H1 (cell line): ENCODE measurements around the gene USH1C.

ENCODE experiments used
- CTCF ChIP-seq, 3 experiments: IDR thresholded peaks; 1 replicate in 2 of 3; 2 replicates in 1 of 3; pipeline versions ENCODE4 v1.5.1 to v1.6.1; 2011; ENCODE audit warnings: low read length in 3 of 3, mild to moderate bottlenecking in 3 of 3, inconsistent platforms in 2 of 3, low read depth in 1 of 3, moderate library complexity in 1 of 3; ENCODE audit not compliant: insufficient read depth in 1 of 3; ENCODE audit errors: control extremely low read depth in 1 of 3
- EGR1 ChIP-seq: IDR thresholded peaks from 2 replicates; pipeline ENCODE4 v1.6.1; 2011; ENCODE audit warnings: low read depth, low read length, borderline replicate concordance
- EZH2 ChIP-seq: fragments of 200-600 bp; sonication (generic); IDR thresholded peaks from 2 replicates; pipeline ENCODE4 v1.7.1; 2012; ENCODE audit warnings: low read depth, mild to moderate bottlenecking, moderate library complexity, low read length, inconsistent platforms; ENCODE audit not compliant: severe bottlenecking
- POLR2A ChIP-seq, 2 experiments: IDR thresholded peaks; 1 replicate in 1 of 2; 2 replicates in 1 of 2; pipeline ENCODE4 v1.6.1; 2011; ENCODE audit warnings: low read depth in 2 of 2, low read length in 2 of 2, mild to moderate bottlenecking in 2 of 2; ENCODE audit errors: control extremely low read depth in 1 of 2
- POLR2AphosphoS5 ChIP-seq: IDR thresholded peaks from 2 replicates; pipeline ENCODE4 v1.6.1; 2011; ENCODE audit warnings: low read depth, low read length
- RAD21 ChIP-seq, 2 experiments: IDR thresholded peaks in 1 of 2; conservative IDR thresholded peaks in 1 of 2; 2 replicates each; pipeline ENCODE4 v1.6.1; 2011; ENCODE audit warnings: low read depth in 2 of 2, low read length in 2 of 2, improper control_type of control experiment in 1 of 2, inconsistent platforms in 1 of 2, mild to moderate bottlenecking in 1 of 2, moderate library complexity in 1 of 2
- RXRA ChIP-seq: IDR thresholded peaks from 2 replicates; pipeline ENCODE4 v1.6.1; 2011; ENCODE audit warnings: low read depth, mild to moderate bottlenecking, low read length, moderate library complexity; ENCODE audit not compliant: insufficient read depth
- SIN3A ChIP-seq, 2 experiments: IDR thresholded peaks in 1 of 2; conservative IDR thresholded peaks in 1 of 2; 2 replicates each; pipeline ENCODE4 v1.6.1; 2011 to 2012; ENCODE audit warnings: low read length in 2 of 2, improper control_type of control experiment in 1 of 2, low read depth in 1 of 2, mild to moderate bottlenecking in 1 of 2
- SP1 ChIP-seq: IDR thresholded peaks from 2 replicates; pipeline ENCODE4 v1.6.1; 2011; ENCODE audit warnings: low read depth, low read length
- SRF ChIP-seq: IDR thresholded peaks from 2 replicates; pipeline ENCODE4 v1.6.1; 2011; ENCODE audit warnings: mild to moderate bottlenecking, low read depth, low read length, moderate library complexity

GRCh38 chr11:17521106-17521900 is 22.9 kb downstream of the USH1C start:
- TF ChIP-seq POLR2A (IDR thresholded peaks at IDR 0.05; ENCODE audit: control extremely low read depth in 1 of 2, low read depth in 2 of 2, low read length in 2 of 2): no peak
- TF ChIP-seq RXRA: no peak
- TF ChIP-seq CTCF (IDR thresholded peaks at IDR 0.05; ENCODE audit: control extremely low read depth in 1 of 3, insufficient read depth in 1 of 3, low read depth in 1 of 3, low read length in 3 of 3): no peak
- no peak for TF ChIP-seq EZH2
- TF ChIP-seq SP1: no peak
- TF ChIP-seq SIN3A (conservative IDR thresholded peaks at IDR 0.05 in 1 of 2, IDR thresholded peaks at IDR 0.05 in 1 of 2; ENCODE audit: low read depth in 1 of 2, low read length in 2 of 2): no peak
- TF ChIP-seq POLR2AphosphoS5: no peak
- TF ChIP-seq RAD21 (IDR thresholded peaks at IDR 0.05 in 1 of 2, conservative IDR thresholded peaks at IDR 0.05 in 1 of 2; ENCODE audit: low read depth in 2 of 2, low read length in 2 of 2): no peak
- TF ChIP-seq SRF: no peak
- no peak for TF ChIP-seq EGR1
